Activated naive CD8-positive, alpha-beta T cell treated with anti-CD3 and anti-CD28 coated beads for 36 hours (primary cell): Measurements from ENCODE around the gene RPA1. TPM values are rescaled to one million over a fixed set of nuclear protein-coding genes. Genes with fewer than 3 reads are reported as not detected.

Experiments
- DNase-seq: peaks from one replicate; pipeline ENCODE4 v3.0.0; 2021
- H3K27ac Mint-ChIP-seq: one replicate; pipeline ENCODE4 v1.8.0; 2022; ENCODE audit warnings: mild to moderate bottlenecking, moderate library complexity, mixed read lengths
- H3K27me3 Mint-ChIP-seq: one replicate; pipeline ENCODE4 v1.8.0; 2022; ENCODE audit warnings: mild to moderate bottlenecking, mixed read lengths
- H3K36me3 Mint-ChIP-seq: one replicate; pipeline ENCODE4 v1.8.0; 2021; ENCODE audit warnings: mild to moderate bottlenecking, mixed read lengths
- H3K4me1 Mint-ChIP-seq: one replicate; pipeline ENCODE4 v1.8.0; 2021; ENCODE audit warnings: mixed read lengths
- H3K4me3 Mint-ChIP-seq: one replicate; pipeline ENCODE4 v1.8.0; 2022; ENCODE audit warnings: mild to moderate bottlenecking, moderate library complexity, mixed read lengths
- H3K9me3 Mint-ChIP-seq: one replicate; pipeline ENCODE4 v1.8.0; 2022; ENCODE audit warnings: mixed read lengths
- total RNA-seq, 2 experiments: library from RNA; stranded (reverse); gene quantifications; one replicate each; pipeline ENCODE4 v1.2.3, GENCODE V29; 2021

RPA1 gene
- total RNA-seq, 2 experiments from 2014 or later = 207 to 217 TPM

DNA sequence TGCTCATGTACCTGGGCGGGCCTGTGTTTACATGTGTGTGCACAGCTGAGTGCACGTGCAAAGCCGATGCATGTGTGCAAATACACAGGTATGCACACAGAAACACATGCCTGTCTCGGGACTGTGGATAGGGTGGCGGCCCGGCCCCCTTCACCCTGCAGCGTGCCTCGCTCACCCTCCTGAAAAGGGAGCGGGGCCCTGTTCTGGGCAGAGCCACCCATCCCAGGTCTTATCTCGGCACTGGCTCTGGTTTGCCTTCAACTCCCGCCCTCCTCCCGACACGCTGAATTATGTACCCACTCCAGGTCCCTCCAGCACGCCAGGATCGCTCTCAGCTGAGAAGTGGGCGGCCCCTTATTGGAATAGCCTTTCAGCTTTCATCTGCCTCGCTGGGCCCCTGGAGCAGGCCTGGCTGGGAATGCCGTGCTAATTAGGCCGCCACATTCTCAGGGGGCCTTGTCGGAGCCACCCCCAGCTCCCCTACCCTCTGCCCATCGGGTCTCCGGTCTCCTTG lies 117.5 kb downstream of the RPA1 start:
- Mint-ChIP-seq H3K27me3 (no peaks in the 10 kb centered on the region), H3K4me3 (no peak overlapping the region), H3K4me1 (no peaks in the 10 kb centered on the region), H3K9me3 (no peaks in the 10 kb centered on the region), H3K27ac (no peak overlapping the region), H3K36me3 (no peaks in the 10 kb centered on the region)
- no peak for DNase-seq

DNA sequence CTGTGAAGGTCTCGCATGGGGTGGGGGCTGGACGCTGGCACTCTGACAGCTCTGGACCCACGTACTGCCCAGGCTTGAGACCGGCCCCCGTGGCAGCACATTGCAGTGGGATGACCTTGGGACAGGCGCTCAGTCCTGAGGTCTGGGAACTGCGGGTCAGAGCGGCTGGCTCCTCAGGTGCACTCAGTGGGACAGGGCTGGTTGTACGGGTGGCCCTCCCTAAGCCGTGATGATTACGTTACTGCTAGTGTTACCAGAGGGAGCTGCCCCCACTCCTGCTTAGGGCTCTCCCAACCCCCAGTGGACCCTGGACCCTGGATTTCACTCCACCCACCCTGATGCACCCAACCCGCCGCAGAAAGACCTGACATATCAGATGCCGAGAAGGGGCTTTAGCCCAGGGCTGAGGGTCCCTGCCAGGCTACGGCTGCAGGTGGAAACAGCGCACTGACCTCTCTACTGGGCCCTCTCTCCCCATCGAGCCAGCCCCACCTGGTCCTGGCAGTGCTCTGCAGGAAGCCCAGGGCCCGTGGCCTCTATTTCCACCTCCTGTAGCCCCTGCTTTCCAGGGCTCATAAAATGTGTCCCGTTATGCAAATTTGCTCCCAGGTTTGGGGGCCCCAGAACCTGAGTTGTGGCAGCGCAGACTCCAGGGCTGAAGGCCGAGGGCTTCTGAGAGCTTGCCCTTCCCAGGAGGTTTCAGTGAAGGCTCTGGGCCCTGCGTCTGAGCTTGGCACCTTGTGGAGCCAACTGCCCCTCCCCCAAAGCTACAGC lies 118.1 kb downstream of the RPA1 start:
- no peaks in the 10 kb centered on the region for H3K36me3 Mint-ChIP-seq
- H3K4me3 Mint-ChIP-seq = no peak overlapping the region
- no peaks in the 10 kb centered on the region for H3K4me1 Mint-ChIP-seq
- DNase-seq = no peak
- H3K27me3 Mint-ChIP-seq = no peaks in the 10 kb centered on the region
- H3K9me3 Mint-ChIP-seq = no peaks in the 10 kb centered on the region
- no peak overlapping the region for H3K27ac Mint-ChIP-seq

DNA sequence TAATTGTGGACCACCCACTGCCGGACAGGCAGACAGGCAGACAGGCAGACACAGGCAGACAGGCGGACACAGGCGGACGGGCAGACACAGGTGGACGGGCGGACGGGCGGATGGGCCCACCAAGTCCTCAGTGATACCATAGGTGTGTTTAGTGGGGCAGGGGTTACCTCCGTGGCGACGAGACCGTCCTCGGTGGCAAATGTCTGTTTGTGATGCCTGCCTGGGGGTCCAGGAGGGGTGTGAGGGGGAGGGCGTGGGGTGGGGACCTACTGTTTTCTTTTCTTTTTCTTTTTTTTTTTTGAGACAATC lies 118.7 kb downstream of the RPA1 start:
- H3K27me3 Mint-ChIP-seq = no peaks in the 10 kb centered on the region
- no peaks in the 10 kb centered on the region for H3K9me3 Mint-ChIP-seq
- no peak overlapping the region for H3K27ac Mint-ChIP-seq

More for the DNA sequence above, 118.7 kb downstream of the RPA1 start:
- Mint-ChIP-seq H3K36me3 (no peaks in the 10 kb centered on the region), H3K4me3 (no peak overlapping the region), H3K4me1 (no peaks in the 10 kb centered on the region)
- DNase-seq = no peak

Other genes with a start within 250 kb of the RPA1 start
- 1 to 10 TPM; 3.7 to 4.6 TPM for gene SLC43A2, start 201.2 kb upstream of the RPA1 start, total RNA-seq
- gene SCARF1, start 184.3 kb upstream of the RPA1 start, total RNA-seq = 1 to 10 TPM; 2.5 to 2.6 TPM
- gene RILP, start 180.1 kb upstream of the RPA1 start, total RNA-seq = 1 to 10 TPM; 3.2 to 3.4 TPM
- gene PRPF8, start 145.1 kb upstream of the RPA1 start, total RNA-seq = 100 to 1,000 TPM; 418 to 428 TPM
- under 1 TPM; 0.04 to 0.06 TPM for gene TLCD2, start 119.6 kb upstream of the RPA1 start, total RNA-seq
- gene WDR81, start 105.3 kb upstream of the RPA1 start, total RNA-seq = 10 to 100 TPM; 15.2 to 15.5 TPM
- under 1 TPM; 0.08 to 0.12 TPM for gene SERPINF2, start 87.1 kb upstream of the RPA1 start, total RNA-seq
- gene SERPINF1, start 67.9 kb upstream of the RPA1 start, total RNA-seq = 1 to 10 TPM; 1.8 to 4.4 TPM
- 10 to 100 TPM; 20.0 to 21.0 TPM for gene SMYD4, start 103 bp upstream of the RPA1 start, total RNA-seq
- gene RTN4RL1, start 195.3 kb downstream of the RPA1 start, total RNA-seq = under 1 TPM; 0.64 to 0.80 TPM
- gene DPH1, start 200.1 kb downstream of the RPA1 start, total RNA-seq = 10 to 100 TPM; 34.7 to 35.3 TPM
- 10 to 100 TPM; 38.4 to 39.0 TPM for gene OVCA2, start 212.0 kb downstream of the RPA1 start, total RNA-seq
- gene HIC1, start 225.1 kb downstream of the RPA1 start, total RNA-seq = 10 to 100 TPM; 36.7 to 37.8 TPM